Stomach (tissue), 4 donors: ENCODE results near the gene ATP2B2.

Source experiments
- CTCF ChIP-seq, 7 experiments: fragments of 450-650 bp in 4 of 7; fragments of 200-600 bp in 3 of 7; sonication (generic) in 3 of 7; IDR thresholded peaks; one replicate each; pipeline ENCODE4 v1.5.1; 2016 to 2019; ENCODE audit warnings: antibody characterized with exemption in 7 of 7, control low read depth in 2 of 7, mild to moderate bottlenecking in 1 of 7
- POLR2A ChIP-seq, 4 donors: fragments of 450-650 bp; IDR thresholded peaks; one replicate each; pipeline ENCODE4 v1.6.1; 2016; ENCODE audit warnings: antibody characterized with exemption in 4 of 4, control low read depth in 2 of 4, mild to moderate bottlenecking in 1 of 4, moderate library complexity in 1 of 4

- TF ChIP-seq CTCF (IDR thresholded peaks at IDR 0.05) (no peak), POLR2A (IDR thresholded peaks at IDR 0.05) (no peak)
Observed at GRCh38 chr3:10339376-10339955, 165.9 kb downstream of the ATP2B2 start.
